IPS DF 19.7 (cell line): ENCODE data around the gene UBTD1.
"Not testable (repeated sequence)": the region's sequence is repeated elsewhere in the genome, so short reads cannot be mapped to it uniquely, and the experiment has no call there.

Source experiments
- DNase-seq: peaks from one replicate; pipeline ENCODE4 v3.0.0-alpha.2; 2013; ENCODE audit warnings: low read depth, low spot score

UBTD1 gene

DNA sequence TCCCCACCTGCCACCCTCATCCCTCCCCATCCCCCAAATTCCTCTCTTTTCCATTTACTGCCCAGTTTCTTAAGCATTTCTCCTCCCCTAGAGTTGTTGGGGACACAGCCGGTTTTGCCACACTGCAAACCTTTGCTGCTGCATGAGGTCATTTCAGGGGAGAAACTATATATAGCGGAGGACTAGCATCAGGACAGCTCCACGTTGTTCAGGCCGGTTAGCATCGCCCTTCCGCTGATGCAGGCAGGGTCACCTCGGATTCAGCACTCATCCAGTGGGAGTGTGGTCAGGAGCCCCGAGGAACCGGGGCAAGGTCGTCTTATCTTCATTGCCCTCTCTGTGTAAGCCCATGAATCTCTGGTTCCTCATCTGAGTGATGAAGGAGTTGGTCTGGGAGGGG is 15.6 kb downstream of the UBTD1 start:
- no peak for DNase-seq

DNA sequence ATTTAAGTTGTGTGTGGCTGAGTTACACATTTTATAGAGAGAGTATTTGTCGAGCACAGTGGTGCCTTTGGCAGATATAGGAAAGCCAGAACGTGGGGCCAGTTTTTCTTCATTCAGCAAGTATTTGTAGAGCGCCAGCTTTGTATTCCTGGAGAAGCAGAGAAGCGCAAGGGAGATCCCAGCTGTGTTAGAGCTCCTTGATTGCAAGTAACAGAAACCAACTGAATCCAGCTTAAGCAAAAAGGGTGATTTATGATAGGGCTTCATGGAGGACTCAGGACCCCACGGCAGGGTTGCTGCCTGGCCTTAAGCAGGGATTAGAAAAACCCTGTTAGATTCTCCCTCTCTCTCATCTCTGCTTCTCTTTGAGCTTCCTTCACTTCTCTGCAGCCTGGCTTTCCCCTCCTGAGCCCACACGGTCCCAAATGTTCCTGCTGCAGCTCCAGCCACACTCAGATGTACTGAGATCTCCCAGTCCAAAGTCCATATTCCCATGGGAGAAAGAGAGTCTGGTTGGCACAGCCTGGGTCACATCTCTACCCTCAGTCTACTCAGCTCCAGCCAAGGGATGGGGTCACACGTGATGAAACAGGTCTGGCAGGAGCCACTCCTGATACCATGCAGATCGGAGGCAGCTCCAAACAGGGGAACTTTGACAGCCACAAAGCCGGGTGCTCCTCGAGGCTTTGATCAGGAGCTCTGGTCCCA is 16.7 kb downstream of the UBTD1 start:
- no peak for DNase-seq

DNA sequence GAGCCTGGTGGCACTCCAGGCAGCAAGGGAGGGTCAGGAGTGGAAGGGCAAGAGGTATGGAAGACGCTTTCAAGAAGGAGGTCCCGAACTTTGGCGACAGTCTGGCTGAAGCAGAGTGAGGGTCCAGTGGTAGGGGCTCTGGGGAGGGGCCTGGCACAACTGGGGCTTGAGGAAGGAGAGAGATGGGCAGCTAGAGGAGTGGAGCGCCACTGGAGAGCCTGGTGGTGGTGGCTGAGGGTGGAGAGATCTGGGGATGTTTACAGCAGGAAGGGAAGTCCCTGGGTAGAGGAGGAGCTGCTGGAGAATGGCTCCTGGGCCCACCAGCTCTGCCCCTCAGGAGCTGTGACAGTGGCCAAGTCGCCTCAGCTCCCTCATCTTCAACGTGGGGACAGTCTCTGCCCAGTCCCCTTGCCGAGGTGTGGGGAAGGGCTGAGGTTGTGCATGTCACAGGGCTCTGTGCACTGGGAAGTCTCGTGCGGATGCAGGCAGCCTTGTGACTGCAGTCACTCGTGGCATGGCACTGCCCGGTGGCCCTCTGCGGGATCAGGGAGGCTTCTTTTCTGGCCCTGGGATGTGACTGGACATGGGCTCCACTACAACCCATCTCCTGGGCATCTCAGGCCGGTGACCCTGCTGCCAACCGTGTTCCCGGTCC is 18.5 kb downstream of the UBTD1 start:
- DNase-seq: no peak

- no peak for DNase-seq
Measured at GRCh38 chr10:97517778-97518300, 19.1 kb downstream of the UBTD1 start.

DNA sequence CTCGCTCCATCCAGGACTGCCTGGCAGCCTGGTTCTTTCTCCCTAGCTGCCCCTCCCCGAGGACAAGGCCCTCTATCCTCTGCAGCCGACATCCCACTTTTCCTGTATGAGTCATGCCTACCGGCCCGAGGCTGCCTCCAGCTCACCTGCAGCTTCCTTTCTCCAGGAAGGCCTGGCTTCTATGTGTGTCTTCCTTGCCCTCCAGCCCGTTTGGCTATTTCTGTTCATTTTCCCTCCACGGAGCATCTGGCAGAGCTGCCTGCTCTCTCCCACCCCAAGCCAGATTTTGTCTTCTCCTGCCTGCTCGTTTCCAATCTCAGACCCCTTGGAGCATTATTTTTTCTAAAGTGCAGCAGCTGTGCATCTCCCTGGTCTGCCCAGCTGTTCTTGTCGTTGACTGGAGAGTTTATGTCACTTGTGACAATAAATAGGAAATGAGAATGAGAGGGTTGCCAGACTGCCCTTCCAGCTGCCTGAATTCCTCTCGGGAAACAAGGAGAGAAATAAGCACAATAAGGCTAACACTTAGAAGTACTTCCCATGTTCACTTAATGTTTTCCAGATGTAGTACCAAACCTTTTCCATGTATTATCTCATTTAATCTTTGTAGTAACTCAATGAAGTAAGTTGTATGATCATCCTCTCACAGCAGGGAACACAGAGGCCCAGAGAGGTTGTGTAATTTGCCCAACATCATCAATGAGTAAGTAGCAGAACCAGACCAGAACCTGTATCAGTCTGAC is 19.7 kb downstream of the UBTD1 start:
- DNase-seq: no peak

- DNase-seq: no peak
Measured at GRCh38 chr10:97519342-97519741, 20.6 kb downstream of the UBTD1 start.

DNA sequence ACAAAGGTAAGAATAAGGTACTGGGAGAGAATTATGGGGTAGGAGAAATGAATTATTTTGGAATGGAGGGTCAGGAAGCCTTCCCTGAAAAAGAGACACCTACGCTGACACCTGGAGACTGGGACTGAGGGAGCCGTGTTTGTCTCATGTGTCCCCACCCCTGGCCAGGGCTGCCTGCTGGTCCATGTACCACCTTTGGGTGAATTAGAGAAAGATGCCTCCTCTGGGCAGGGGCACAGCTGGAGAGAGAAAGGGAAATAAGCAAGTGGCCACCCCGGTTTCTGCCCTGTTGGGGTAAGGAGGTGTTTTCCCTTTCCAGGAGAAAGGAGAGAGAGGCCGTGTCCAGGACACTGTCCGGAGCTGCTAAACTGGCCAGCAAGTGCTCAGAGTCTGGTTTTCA is 21.8 kb downstream of the UBTD1 start:
- no peak for DNase-seq

- no peak for DNase-seq
Measured at GRCh38 chr10:97520978-97521761, 22.4 kb downstream of the UBTD1 start.

- no peak for DNase-seq
Measured at GRCh38 chr10:97522071-97522470, 23.3 kb downstream of the UBTD1 start.

GRCh38 chr10:97522937-97523336 is 24.2 kb downstream of the UBTD1 start:
- DNase-seq: no peak

- no peak for DNase-seq
Measured at GRCh38 chr10:97525086-97525485, 26.4 kb downstream of the UBTD1 start.

DNA sequence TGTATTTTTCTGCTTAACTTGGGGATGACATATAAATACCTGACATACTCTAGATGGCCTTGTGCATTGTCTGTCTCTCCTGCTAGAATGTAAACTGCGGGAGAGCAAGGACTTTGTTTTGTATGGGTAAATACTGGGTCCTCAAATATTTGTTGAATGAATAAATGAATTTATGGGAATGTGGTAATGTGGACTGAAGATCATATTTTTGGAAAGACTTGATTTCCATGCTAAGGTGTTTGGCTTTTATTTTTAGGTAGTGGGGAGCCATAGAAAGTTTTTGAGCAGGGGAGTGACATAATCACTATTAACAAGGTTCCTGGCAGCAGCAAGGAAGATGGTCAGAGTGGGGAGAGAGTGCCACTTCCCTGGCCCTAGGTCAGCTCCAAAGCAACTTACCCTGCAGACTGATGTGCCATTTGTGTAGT is 27.0 kb downstream of the UBTD1 start:
- DNase-seq: no peak

DNA sequence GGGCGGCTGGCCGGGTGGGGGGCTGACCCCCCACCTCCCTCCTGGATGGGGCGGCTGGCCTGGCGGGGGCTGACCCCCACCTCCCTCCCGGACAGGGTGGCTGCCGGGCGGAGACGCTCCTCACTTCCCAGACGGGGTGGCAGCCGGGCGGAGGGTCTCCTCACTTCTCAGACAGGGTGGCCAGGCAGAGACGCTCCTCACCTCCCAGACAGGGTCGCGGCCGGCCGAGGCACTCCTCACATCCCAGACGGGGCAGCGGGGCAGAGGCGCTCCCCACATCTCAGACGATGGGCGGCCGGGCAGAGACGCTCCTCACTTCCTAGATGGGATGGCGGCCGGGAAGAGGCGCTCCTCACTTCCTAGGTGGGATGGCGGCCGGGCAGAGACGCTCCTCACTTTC is 30.2 kb downstream of the UBTD1 start:
- DNase-seq: not testable (repeated sequence)

DNA sequence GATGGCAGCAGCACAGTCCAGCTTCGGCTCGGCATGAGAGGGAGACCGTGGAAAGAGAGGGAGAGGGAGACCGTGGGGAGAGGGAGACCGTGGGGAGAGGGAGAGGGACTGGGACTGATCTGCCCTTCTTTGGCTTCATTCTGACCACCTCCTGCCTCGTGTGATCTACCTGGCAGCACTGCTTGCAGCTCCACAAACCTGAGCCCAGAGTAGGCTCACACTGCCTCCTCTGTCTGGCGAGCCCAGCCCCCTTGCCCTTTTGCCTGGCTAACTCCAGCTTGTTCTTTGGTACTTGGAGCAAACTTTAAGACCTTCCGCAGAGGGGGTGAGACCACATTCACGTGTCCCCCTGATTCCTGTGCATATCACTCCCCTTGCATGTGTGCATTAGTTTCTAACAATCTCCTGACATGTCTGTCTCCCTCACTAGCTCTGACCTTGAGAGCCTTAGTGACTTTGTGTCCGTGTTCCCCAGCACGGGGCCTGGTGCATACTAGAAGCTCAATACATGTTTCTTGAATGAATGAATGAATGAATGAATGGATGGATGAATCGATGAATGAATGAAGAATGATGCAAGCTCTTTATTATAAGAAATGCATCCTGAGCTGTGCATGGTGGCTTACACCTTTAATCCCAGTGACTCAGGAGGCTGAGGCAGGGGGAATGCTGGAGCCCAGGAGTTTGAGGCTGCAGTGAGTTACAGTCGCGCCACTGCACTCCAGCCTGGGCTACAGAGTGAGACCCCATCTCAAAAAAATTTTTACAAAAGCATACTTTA is 31.2 kb downstream of the UBTD1 start:
- DNase-seq: no peak

DNA sequence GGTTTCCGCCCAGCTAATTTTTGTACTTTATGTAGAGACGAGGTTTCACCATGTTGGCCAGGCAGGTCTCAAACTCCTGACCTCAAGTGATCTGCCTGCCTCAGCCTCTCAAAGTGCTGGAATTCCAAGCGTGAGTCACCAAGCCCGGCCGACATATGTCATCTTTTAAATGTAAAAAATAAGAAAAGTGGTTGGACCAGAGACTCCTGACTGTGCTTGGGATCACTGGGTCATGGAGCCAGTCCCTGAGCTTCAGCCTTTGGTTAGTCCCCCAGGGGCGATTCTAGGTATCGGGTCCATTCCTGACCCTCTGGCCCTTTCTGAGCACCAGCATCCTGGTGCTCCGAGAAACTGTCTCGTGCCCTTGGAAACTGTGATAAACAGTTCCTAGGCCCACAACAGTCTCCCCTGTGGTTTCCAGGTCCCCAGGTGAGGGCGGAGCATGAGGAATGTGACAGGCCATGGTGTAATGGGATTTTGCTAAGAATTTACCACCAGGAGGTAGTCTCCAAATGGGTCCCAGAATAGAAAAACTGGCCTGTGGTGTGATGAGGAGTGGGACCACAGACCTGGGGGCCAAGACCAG is 32.8 kb downstream of the UBTD1 start:
- DNase-seq: no peak

DNA sequence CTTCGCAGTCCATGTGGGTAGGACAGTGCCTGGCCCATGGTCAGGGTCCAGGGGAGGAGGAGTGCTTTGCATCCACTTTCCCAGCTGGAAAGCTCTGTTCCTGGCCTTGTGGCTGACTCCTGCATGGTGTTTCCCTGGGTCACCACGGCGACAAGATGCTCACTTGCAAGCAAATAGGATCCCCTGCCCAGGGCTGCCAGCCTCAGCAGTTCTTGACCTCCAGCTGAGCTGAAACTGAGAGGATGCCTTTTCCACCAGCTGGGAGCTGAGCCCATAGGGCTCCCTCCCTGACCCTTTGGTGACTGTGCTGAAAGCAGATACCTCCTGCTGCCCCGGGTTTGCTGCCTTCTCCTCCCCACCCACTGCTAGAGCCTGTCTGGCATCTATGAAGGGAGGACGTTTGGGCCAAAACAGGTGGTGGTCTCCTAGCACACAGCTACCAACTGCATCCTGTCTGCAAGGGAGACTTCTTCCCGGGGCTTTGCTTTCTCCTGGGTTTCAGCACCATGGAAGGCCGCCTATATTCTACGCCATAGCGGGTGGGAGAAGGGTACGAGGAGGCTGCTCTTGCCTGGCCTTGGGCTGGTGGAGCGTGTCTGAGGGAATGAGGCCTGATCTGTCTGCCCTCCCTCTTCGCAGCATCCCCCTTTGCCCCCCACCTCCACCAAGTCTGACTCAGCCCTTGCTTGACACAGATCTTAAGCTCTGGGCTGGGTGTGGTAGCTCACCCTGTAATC is 34.4 kb downstream of the UBTD1 start:
- no peak for DNase-seq

DNA sequence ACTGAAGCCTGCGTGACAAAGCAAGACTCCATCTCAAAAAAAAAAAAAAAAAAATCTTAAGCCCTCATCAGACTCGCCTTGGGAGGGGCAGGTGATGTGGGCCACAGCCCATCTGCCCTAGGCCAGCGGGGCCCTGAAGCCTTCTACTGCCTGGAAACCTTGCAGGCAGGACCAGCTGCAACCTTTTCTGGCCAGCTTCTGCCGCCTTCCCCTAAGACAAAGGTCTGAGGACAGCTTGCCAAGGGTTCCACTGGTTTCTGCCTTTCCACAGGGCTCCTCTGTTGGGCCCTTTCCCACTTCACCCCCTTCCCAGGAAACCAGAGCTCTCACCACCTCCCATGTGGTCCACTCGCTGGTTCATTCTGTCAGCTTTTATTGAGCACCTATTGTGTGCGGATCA is 35.2 kb downstream of the UBTD1 start:
- no peak for DNase-seq

DNA sequence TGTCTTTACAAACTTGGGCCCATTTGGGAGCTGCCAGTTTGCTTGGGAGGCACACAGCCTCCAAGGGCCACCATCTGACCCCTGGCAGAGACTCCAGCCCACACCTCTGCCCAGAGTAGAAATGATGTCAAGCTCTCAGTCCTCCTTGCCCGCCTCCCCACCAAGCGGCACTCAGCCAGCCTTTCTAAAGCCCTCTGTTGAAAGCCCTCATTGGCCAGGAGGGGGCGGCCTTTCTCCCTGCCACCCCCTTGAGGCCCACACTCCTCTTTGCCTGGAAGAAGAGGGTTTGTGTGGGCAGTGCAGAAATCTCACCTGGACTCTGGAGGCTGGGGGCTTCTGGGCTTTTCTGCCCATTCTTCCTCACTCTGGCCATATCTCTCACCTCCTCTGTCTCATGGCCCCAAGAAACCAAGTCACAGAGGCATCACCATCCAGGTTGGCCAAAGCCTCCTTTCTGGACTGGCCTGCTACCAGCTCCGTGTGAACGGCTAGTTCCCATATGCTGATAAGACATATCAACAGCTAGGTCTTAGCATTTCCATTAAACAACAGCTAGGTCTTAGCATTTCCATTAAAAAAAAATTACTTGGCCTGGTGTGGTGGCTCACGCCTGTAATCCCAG is 36.1 kb downstream of the UBTD1 start:
- DNase-seq: no peak

- DNase-seq: no peak
Measured at GRCh38 chr10:97537186-97537869, 38.6 kb downstream of the UBTD1 start.
